ENCODE results near the gene R3HDM2.

The R3HDM2 gene

GRCh38 chr12:57229046-57229633, 201.7 kb downstream of the R3HDM2 start:
- DNase-seq (ENCODE audit: low spot score) = peak; percentile 33

GRCh38 chr12:57227315-57228115, 203.3 kb downstream of the R3HDM2 start:
- DNase-seq (ENCODE audit: low spot score) = no peak

- no peak for DNase-seq (ENCODE audit: low spot score)
Measured at GRCh38 chr12:57226588-57227314, 204.1 kb downstream of the R3HDM2 start.

- DNase-seq (ENCODE audit: low spot score) = no peak
Measured at GRCh38 chr12:57225680-57226210, 205.1 kb downstream of the R3HDM2 start.

GRCh38 chr12:57224973-57225679, 205.7 kb downstream of the R3HDM2 start:
- peak; percentile 43 for DNase-seq (ENCODE audit: low spot score)

- DNase-seq (ENCODE audit: low spot score) = no peak
Measured at GRCh38 chr12:57224278-57224972, 206.4 kb downstream of the R3HDM2 start.

GRCh38 chr12:57223191-57224165, 207.4 kb downstream of the R3HDM2 start:
- DNase-seq (ENCODE audit: low spot score) = peak; percentile 68

- DNase-seq (ENCODE audit: low spot score) = no peak
Measured at GRCh38 chr12:57222286-57223190, 208.3 kb downstream of the R3HDM2 start.

GRCh38 chr12:57221169-57221917, 209.5 kb downstream of the R3HDM2 start:
- no peak for DNase-seq (ENCODE audit: low spot score)

GRCh38 chr12:57220770-57221168, 210.1 kb downstream of the R3HDM2 start:
- DNase-seq (ENCODE audit: low spot score) = no peak

GRCh38 chr12:57219993-57220754, 210.7 kb downstream of the R3HDM2 start:
- DNase-seq (ENCODE audit: low spot score) = no peak

GRCh38 chr12:57219205-57219992, 211.4 kb downstream of the R3HDM2 start:
- DNase-seq (ENCODE audit: low spot score) = no peak

GRCh38 chr12:57218030-57218853, 212.6 kb downstream of the R3HDM2 start:
- DNase-seq (ENCODE audit: low spot score) = no peak

- peak; percentile 31 for DNase-seq (ENCODE audit: low spot score)
Measured at GRCh38 chr12:57216921-57217879, 213.6 kb downstream of the R3HDM2 start.
